Measurements from ENCODE around the gene ZNF354B.

- no peak for TF ChIP-seq EP300 (IDR thresholded peaks at IDR 0.05)
- no peak for TF ChIP-seq POLR2A (IDR thresholded peaks at IDR 0.05)
Measured at GRCh38 chr5:178832618-178833201, 27.0 kb upstream of the ZNF354B start.
